Fibroblast of the conjunctiva (primary cell): ENCODE data around the gene CASP14.
"Not testable (repeated sequence)": the region's sequence is repeated elsewhere in the genome, so short reads cannot be mapped to it uniquely, and the experiment has no call there.

ENCODE experiments used
- DNase-seq: peaks from one replicate; pipeline ENCODE4 v3.0.0-alpha.2; 2010; ENCODE audit warnings: low read depth

Gene CASP14

GRCh38 chr19:15048885-15049541, at the start of gene CASP14:
Gene CASP14 (plus strand): TSS chr19:15049480. CDS start chr19:15052252, 2,772 bp downstream.
- no peak for DNase-seq

GRCh38 chr19:15008308-15008707, 41.0 kb upstream of the CASP14 start:
- no peak for DNase-seq

GRCh38 chr19:15010501-15011300, 38.6 kb upstream of the CASP14 start:
- DNase-seq, result no peak

GRCh38 chr19:15014579-15014978, 34.7 kb upstream of the CASP14 start:
- DNase-seq, result no peak

- DNase-seq, result no peak
Measured at GRCh38 chr19:15015946-15016542, 33.2 kb upstream of the CASP14 start.

GRCh38 chr19:15018836-15019235, 30.4 kb upstream of the CASP14 start:
- not testable (repeated sequence) for DNase-seq

GRCh38 chr19:15021286-15022007, 27.8 kb upstream of the CASP14 start:
- no peak for DNase-seq

GRCh38 chr19:15022752-15023151, 26.5 kb upstream of the CASP14 start:
- DNase-seq, result no peak

- no peak for DNase-seq
Measured at GRCh38 chr19:15025217-15025616, 24.1 kb upstream of the CASP14 start.

- no peak for DNase-seq
Measured at GRCh38 chr19:15028490-15028889, 20.8 kb upstream of the CASP14 start.

- DNase-seq, result no peak
Measured at GRCh38 chr19:15031675-15032074, 17.6 kb upstream of the CASP14 start.

- no peak for DNase-seq
Measured at GRCh38 chr19:15035795-15036311, 13.4 kb upstream of the CASP14 start.

- DNase-seq, result no peak
Measured at GRCh38 chr19:15037586-15037985, 11.7 kb upstream of the CASP14 start.

- DNase-seq, result no peak
Measured at GRCh38 chr19:15038294-15038693, 11.0 kb upstream of the CASP14 start.

GRCh38 chr19:15042003-15042402, 7.3 kb upstream of the CASP14 start:
- no peak for DNase-seq

GRCh38 chr19:15042826-15043225, 6.5 kb upstream of the CASP14 start:
- DNase-seq, result no peak

GRCh38 chr19:15045506-15045905, 3.8 kb upstream of the CASP14 start:
- DNase-seq, result no peak

GRCh38 chr19:15047680-15048079, 1.6 kb upstream of the CASP14 start:
- no peak for DNase-seq

- no peak for DNase-seq
Measured at GRCh38 chr19:15048128-15048527, 1.2 kb upstream of the CASP14 start.

- no peak for DNase-seq
Measured at GRCh38 chr19:15050639-15051038, 1.4 kb downstream of the CASP14 start.

GRCh38 chr19:15062036-15062435, 12.8 kb downstream of the CASP14 start:
- no peak for DNase-seq

- not testable (repeated sequence) for DNase-seq
Measured at GRCh38 chr19:15070386-15070785, 21.1 kb downstream of the CASP14 start.
